Measurements from ENCODE around the gene CLDN15.

The CLDN15 gene

GRCh38 chr7:101243646-101244374 lies 6.2 kb upstream of the CLDN15 start:
- DNase-seq, result no peak

GRCh38 chr7:101241443-101242349 lies 4.1 kb upstream of the CLDN15 start:
- DNase-seq, result no peak

GRCh38 chr7:101241015-101241363 lies 3.4 kb upstream of the CLDN15 start:
- DNase-seq, result no peak

GRCh38 chr7:101240226-101241014 lies 2.8 kb upstream of the CLDN15 start:
- no peak for DNase-seq

- DNase-seq, result no peak
These were observed 2.3 kb upstream of the CLDN15 start for GRCh38 chr7:101239951-101240220.

GRCh38 chr7:101239191-101239950 lies 1.8 kb upstream of the CLDN15 start:
- DNase-seq, result no peak

GRCh38 chr7:101238226-101239182 lies 902 bp upstream of the CLDN15 start:
- DNase-seq, result no peak

GRCh38 chr7:101236292-101236835 lies 1.2 kb downstream of the CLDN15 start:
- no peak for DNase-seq

GRCh38 chr7:101235522-101235921 lies 2.1 kb downstream of the CLDN15 start:
- DNase-seq, result no peak

- DNase-seq, result no peak
These were observed 2.6 kb downstream of the CLDN15 start for GRCh38 chr7:101235050-101235449.

- no peak for DNase-seq
These were observed 3.0 kb downstream of the CLDN15 start for GRCh38 chr7:101234636-101235035.

GRCh38 chr7:101233907-101234547 lies 3.6 kb downstream of the CLDN15 start:
- no peak for DNase-seq

- DNase-seq, result no peak
These were observed 5.3 kb downstream of the CLDN15 start for GRCh38 chr7:101232141-101232850.

- no peak for DNase-seq
These were observed 6.0 kb downstream of the CLDN15 start for GRCh38 chr7:101231644-101232043.

GRCh38 chr7:101226721-101227120 lies 10.9 kb downstream of the CLDN15 start:
- no peak for DNase-seq

GRCh38 chr7:101225650-101226049 lies 12.0 kb downstream of the CLDN15 start:
- DNase-seq, result no peak

GRCh38 chr7:101223528-101223927 lies 14.1 kb downstream of the CLDN15 start:
- DNase-seq, result no peak

GRCh38 chr7:101222275-101222830 lies 15.2 kb downstream of the CLDN15 start:
- DNase-seq, result no peak

- no peak for DNase-seq
These were observed 17.3 kb downstream of the CLDN15 start for GRCh38 chr7:101220295-101220694.

Measured in activated gamma-delta T cell (primary cell).